ENCODE results near the gene ZNF140.
A peak's percentile ranks its signal among the peaks of the same experiment; 100 is the strongest.

Gene ZNF140

GRCh38 chr12:133080368-133081158 is at the start of gene ZNF140:
ZNF140 (plus strand) TSS chr12:133080923; CDS start chr12:133081321, 398 bp downstream.
- peak; percentile 92 to 95 for DNase-seq

- peak; percentile 97 to 98 for DNase-seq
These were observed 43.3 kb upstream of the ZNF140 start, which contains the start of gene ZNF84 for GRCh38 chr12:133037207-133038005. ZNF84 (plus strand) TSS chr12:133037509; CDS start chr12:133041468, 3,959 bp downstream.

- DNase-seq, result no peak
These were observed 42.5 kb upstream of the ZNF140 start for GRCh38 chr12:133038118-133038709.

GRCh38 chr12:133046698-133047097 is 34.0 kb upstream of the ZNF140 start:
- DNase-seq, result no peak

GRCh38 chr12:133057446-133057845 is 23.3 kb upstream of the ZNF140 start:
- DNase-seq, result no peak

- DNase-seq, result peak in 1 of 2 experiments; percentile 2
These were observed 22.3 kb upstream of the ZNF140 start for GRCh38 chr12:133058203-133059113.

GRCh38 chr12:133061954-133062353 is 18.8 kb upstream of the ZNF140 start:
- no peak for DNase-seq

- no peak for DNase-seq
These were observed 17.2 kb upstream of the ZNF140 start for GRCh38 chr12:133063556-133063955.

GRCh38 chr12:133073836-133074235 is 6.9 kb upstream of the ZNF140 start:
- no peak for DNase-seq

- DNase-seq, result peak; percentile 92 to 98
These were observed 726 bp upstream of the ZNF140 start for GRCh38 chr12:133080026-133080367.

- DNase-seq, result peak; percentile 33 to 68
These were observed 547 bp downstream of the ZNF140 start for GRCh38 chr12:133081159-133081780.

GRCh38 chr12:133083345-133083744 is 2.6 kb downstream of the ZNF140 start:
- DNase-seq, result no peak

- DNase-seq, result no peak
These were observed 24.9 kb downstream of the ZNF140 start for GRCh38 chr12:133105620-133106019.

- no peak for DNase-seq
These were observed 25.5 kb downstream of the ZNF140 start for GRCh38 chr12:133106253-133106652.

GRCh38 chr12:133107121-133107520 is 26.4 kb downstream of the ZNF140 start:
- DNase-seq, result no peak

GRCh38 chr12:133108150-133108549 is 27.4 kb downstream of the ZNF140 start:
- no peak for DNase-seq

- no peak for DNase-seq
These were observed 39.9 kb downstream of the ZNF140 start for GRCh38 chr12:133120385-133121191.

- DNase-seq, result no peak
These were observed 44.0 kb downstream of the ZNF140 start for GRCh38 chr12:133124674-133125073.

- peak in 1 of 2 experiments; percentile 39 for DNase-seq
These were observed 48.8 kb downstream of the ZNF140 start for GRCh38 chr12:133129368-133130037.

GRCh38 chr12:133130038-133130807 is 49.5 kb downstream of the ZNF140 start, which contains the start of the genes ZNF10 and ZNF891:
ZNF10 (plus strand) TSS chr12:133130627; CDS start chr12:133144493, 13,866 bp downstream.
ZNF891 (minus strand) TSS chr12:133130274; CDS start chr12:133121918, 8,356 bp downstream.
- DNase-seq, result peak; percentile 72 to 91

Data from NCI-H446 (cell line).